ENCODE measurements around the gene C20orf202.
A peak's percentile ranks its signal among the peaks of the same experiment; 100 is the strongest.
"Not testable (repeated sequence)": the region's sequence is repeated elsewhere in the genome, so short reads cannot be mapped to it uniquely, and the experiment has no call there.

Gene C20orf202

DNA sequence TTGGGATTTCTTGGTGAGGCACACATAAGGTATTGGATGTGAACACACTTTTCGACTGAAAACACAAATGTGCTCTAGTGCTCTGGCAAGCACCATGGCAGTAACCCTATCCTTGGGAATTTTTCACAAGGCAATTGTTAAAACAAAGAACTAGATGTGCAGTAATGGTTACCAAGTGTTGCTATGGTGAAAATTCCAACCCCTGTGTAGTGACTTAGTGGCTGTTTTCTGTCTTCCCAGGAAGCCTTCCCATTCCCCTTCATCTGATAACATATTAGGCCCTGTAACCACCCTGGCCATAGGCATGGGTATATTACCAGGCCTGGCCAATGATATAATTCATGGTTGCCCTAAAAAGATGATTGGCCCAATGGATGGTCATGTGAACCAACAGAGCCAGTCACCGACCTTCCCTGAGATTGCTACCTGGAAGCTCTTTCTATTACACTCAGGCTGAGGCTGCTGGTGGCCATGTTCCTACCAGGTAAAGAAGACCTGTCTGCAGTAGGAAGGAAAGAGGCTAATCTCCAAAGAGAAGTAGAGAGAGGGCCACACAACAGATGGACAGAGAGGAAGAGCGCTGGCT is 4.1 kb downstream of the C20orf202 start:
- DNase-seq (ENCODE audit: low read depth in 1 of 2, low spot score in 1 of 2): no peak

DNA sequence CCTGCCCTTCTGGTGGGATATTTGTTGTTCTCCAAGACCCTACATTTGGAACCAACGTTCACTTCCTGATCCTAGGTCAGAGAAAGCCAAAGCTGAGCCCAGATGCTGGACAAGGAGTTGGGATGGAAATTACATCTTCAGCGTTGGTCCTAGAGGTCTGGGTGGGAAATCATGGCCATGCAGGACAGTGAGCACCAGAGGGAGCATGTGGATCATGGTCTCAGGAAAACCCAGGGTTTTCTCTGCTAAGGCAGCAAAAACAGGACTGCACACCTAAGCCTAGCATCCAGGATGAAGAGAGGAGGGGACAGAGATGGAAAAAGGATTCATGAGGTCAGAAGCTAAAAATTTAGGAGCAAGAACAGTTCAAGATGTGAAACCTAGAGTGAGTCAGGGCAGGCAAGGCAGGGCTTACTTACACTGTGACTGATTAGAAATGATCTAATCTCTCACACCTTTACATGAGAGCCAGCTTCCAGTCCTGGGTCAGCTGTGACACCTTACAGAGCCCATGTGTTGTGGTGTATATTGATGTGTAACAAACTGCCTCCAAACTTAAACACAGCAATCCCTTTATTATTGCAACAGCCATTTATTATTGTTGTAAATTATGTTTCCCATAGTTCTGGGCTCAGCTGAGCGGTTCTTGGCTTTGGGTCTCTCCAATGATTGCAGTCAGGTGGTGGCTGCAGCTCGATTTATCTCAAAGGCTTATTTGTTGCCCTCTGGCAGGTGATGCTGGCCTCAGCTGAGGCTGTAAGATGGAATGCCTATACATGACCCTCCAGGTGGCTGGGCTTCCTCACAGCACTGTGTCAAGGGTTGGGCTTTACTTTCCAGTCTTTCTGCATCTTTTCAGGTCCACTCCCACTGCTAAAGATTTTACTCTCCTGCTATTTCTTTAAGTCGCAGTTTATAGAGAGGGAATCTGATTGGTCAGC is 6.5 kb downstream of the C20orf202 start:
- no peak for DNase-seq (ENCODE audit: low read depth in 1 of 2, low spot score in 1 of 2)

DNA sequence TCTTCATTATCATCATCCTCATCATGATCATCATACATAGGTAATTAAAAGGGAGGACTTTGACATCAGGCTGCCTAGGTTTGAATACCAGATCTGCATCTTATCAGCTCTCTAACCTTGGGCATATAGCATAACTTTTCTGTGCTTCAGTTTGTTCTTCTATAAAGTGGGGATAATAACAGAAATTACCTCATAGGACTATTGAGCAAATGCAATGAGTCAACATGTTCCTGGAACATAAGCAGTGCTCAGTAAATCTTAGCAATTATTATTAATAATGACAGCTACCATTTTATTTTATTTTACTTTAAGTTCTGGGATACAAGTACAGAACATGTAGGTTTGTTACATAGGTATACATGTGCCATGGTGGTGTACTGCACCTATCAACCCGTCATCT is 7.2 kb downstream of the C20orf202 start:
- DNase-seq (ENCODE audit: low read depth in 1 of 2, low spot score in 1 of 2): no peak

DNA sequence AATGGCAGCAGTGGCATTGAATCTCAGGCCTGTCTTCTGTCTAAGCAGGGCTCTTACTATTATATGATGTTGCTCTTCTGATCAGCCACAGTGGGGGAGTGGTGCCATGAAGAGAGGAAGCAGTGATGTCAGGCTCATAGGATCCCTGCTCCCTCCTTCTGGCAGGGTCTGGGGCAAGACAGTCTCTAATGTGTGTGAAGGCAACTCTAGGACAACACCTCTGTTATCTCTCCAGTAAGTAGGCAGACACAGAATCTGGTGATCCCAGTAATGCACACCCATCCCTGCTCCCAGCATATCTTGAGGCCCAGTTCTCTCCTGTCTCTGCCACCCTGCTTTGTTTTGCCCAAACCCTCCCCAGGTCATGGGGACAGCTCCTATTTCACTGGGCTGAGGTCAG is 8.8 kb downstream of the C20orf202 start:
- DNase-seq (ENCODE audit: low read depth in 1 of 2, low spot score in 1 of 2): no peak

DNA sequence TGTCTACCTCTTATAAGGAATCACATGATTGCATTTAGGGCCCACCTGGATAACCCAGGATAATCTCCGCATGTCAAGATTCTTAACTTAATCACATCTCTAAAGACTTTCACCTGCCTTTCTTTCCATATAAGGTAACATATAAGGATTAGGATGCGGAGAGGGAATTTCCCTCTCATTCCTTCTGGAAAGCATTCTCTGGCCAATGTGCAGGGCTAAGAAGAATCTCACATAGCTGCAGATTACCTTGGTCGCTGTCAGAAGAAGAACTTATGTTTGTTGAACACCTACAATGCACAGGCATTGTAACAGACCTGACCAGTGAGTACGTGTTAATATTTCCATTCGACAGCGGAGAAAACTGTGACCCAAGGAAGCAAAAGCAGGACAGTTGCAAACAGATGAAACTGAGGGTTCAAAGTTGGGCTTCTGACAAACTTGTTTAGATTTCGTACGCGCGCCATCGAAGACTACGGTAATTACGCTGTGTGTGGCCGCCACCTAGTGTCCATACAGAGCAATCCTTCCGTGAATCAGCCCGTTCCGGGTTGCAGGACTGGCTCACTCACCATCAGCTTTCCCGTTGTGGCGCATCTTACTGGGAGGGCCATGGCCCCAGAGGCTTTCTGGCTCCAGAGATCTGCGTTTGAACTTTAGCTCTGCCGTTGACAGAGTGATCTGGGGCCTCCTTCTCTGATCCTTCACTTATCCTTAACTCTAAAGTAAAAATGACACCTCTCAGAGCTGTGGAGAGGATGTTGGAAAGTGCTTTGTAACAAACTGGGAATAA is 9.5 kb downstream of the C20orf202 start:
- DNase-seq (ENCODE audit: low read depth in 1 of 2, low spot score in 1 of 2): peak; percentile 38 to 41

DNA sequence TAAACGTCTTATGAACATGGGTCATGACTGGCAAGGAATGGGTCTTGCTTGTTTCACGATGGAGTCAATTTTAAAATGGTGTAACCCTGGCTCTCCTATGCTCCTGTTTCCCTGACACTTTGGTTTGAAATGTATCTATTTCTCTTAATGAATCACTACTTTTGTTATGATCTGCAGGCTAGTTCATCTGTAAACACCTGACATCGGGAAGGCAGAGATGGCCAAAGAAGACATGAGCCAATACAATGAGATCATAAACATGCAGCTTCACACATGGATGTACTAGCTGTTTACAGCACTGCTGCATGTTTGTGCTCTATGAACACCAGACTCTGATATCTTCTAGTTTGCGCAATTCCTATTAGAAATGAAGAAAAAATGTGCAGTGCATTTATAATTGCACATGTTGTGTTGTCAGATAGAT is 11.6 kb downstream of the C20orf202 start:
- DNase-seq (ENCODE audit: low read depth in 1 of 2, low spot score in 1 of 2): no peak

DNA sequence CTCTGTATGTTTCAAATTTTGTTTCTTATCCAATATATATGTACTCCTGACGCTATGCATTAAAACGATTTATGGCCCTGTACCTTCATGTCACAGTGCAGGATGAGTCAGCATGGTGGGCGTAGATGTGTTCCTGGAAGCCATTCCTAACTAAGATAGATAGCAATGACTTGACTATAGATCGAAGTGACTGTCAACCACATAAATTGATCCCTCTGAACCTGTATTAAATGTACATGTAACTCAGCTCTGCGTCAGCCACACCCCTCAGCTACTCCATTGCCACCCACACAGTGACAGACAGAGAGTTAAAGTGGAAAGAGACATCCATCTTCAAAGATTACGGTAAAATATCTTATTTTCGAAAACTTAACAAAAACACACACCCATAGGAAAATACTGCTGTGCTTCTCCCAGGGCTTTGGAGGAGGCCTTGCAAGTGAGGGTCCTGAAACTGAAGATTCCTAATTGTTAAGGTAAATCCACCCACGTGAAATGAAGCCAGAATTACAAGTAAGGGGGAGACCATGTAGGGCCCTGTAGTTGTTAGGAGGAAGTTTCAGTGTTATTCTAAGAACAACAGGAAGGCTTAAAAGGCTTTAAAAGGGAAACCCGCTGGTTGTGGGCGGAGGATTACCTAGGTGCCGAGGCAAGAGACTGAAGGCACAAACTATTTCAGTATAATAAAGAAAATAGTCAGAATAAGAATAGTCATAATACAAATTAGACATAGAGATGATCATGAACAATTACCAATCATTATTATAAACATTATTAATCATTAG is 12.3 kb downstream of the C20orf202 start:
- peak in 1 of 2 donors; percentile 25 for DNase-seq (ENCODE audit: low read depth in 1 of 2, low spot score in 1 of 2)

DNA sequence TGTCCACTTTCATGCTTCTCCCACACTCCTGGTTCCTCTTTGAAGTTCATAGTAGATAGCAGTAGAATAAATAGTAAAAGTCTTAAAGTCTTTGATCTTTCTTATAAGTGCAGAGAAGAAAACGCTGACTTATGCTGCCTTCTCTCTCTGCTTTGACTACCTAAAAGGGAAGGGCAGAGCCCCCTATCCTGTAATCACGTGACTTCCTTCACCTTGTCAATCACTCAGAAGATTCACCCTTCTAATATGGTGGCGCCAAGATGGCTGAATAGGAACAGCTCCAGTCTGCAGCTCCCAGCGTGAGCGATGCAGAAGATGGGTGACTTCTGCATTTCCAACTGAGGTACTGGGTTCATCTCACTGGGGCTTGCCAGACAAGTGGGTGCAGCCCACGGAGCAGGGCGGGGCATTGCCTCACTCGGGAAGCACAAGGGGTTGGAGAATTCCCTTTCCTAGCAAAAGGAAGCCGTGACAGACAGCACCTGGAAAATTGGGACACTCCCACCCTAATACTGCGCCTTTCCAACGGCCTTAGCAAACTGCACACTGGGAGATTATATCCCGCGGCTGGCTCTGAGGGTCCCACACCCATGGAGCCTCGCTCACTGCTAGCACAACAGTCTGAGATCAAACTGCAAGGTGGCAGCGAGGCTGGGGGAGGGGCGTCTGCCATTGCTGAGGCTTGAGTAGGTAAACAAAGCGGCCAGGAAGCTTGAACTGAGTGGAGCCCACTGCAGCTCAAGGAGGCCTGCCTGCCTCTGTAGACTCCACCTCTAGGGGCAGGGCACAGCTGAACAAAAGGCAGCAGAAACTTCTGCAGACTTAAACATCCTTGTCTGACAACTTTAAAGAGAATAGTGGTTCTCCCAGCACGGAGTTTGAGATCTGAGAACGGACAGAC is 13.5 kb downstream of the C20orf202 start:
- not testable (repeated sequence) for DNase-seq (ENCODE audit: low read depth in 1 of 2, low spot score in 1 of 2)

DNA sequence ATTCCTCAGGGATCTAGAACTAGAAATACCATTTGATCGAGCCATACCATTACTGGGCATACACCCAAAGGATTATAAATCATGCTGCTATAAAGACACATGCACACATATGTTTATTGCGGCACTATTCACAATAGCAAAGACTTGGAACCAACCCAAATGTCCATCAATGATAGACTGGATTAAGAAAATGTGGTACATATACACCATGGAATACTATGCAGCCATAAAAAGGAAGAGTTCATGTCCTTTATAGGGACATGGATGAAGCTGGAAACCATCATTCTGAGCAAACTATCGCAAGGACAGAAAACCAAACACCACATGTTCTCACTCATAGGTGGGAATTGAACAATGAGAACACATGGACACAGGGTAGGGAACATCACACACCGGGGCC is 19.5 kb downstream of the C20orf202 start:
- DNase-seq (ENCODE audit: low read depth in 1 of 2, low spot score in 1 of 2): not testable (repeated sequence)

DNA sequence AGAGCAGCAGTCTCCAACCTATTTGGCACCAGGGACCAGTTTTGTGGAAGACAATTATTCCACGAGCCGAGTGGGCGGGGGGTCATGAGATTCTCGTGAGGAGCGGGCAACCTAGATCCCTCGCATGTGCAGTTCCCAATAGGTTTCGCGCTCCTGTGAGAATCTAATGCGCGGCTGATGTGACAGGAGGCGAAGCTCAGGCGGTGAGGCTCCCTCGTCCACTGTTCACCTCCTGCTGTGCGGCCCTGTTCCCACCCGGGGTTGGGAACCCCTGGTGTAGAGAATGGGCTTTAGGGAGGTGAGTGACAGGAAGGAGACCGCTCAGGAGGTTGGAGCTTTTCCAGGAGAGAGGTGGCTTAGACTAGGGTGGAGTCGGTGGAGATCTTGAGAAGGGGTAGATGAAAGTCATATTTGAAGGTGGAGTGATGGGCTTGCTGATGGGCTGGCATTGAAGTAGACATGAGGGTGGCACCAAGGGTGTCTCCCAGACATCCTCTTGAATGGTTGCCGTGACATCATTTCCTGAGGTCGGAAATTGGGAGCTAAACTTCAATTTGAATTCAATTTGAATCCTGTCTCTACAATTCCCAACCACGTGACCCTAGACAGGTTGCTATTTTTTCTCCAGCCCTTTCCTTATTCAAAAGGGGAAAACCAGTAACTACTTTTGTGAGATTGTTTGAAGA is 21.1 kb downstream of the C20orf202 start:
- no peak for DNase-seq (ENCODE audit: low read depth in 1 of 2, low spot score in 1 of 2)

DNA sequence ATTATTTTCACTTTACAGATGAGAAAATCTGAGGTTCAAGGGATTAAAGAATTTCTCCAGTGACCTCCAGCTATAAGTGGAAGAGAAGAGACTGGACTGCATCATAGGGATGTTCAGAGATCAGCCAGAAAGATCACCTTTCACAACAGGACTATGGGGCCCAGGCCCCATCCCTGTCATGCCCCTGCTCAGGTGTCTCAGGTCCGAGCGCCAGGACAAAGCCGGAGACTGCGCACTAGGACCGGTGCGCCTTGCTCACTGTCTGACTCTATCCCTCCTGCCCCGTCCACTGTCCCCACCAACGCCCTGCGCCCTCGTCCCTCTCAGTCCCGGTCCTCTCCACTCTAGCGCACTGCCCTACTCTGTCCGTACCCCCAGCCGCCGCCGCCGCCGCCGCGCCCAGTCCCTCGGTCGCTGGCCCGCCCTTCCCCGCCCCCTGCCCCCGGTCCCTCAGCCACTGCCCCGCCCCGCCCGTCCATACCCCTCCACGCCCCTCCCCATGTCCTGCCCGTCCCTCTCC is 22.1 kb downstream of the C20orf202 start:
- no peak for DNase-seq (ENCODE audit: low read depth in 1 of 2, low spot score in 1 of 2)

DNA sequence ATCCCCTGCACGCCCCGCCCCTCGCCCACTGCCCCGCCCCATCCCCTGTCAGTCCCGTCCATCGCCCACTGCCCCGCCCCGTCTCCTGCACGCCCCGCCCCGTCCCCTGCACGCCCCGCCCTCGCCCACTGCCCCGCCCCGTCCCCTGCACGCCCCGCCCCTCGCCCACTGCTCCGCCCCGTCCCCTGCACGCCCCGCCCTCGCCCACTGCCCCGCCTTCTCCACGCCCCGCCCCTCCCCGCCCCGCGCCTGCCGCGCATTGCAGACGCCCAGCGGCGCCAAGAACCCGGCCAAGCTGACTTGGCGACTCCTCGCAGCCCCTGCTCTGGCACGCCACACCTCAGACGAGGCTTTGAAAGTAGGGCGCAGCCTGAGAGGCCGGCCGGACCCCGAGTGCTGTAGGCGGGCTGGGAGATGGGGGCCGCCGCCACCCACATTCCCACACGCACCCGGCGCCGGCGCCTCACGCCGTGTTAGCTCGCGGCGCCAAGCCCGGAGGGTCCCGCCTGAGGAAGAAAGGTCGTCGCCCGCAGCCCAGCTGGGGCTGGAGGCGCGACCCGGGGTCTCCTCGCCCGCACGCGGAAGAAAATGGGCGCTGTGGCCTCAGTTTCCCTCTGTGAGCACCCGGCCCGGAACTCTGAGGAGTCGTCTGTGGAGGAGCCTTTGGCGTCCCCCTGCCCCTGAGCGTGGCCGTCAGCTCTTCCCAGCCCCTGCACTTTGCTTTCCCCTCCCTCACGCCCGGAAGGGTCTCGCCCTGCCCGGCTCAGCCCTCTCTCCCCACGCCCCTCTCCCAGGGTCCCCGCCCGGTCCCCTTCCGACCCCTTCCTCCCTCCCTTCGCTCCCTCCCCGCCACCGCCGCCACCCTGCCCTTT is 22.8 kb downstream of the C20orf202 start, which contains the start of gene RAD21L1:
RAD21L1 (plus strand) TSS at position 262 of the 872 bp plus-strand sequence. CDS start 2,410 bp downstream, outside the sequence.
- peak; percentile 68 to 77 for DNase-seq (ENCODE audit: low read depth in 1 of 2, low spot score in 1 of 2)

DNA sequence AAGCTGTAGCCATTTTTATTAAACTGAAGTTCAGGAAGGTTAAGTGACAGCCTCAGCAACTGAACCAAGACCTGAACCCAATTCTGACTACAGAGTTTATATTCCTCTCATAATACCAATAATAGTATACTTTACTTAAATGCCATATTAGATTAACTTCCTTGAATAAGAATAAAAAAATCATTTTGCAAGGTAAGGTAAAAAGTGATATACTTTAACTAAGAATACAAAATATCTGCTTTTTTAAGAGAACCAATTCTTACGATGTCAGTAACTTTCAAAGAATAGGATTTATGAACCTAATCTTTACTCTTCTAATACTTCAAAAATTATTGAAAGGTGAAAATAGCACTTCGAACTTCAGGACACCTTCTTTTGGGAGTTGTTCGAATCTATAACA is 26.3 kb downstream of the C20orf202 start:
- no peak for DNase-seq (ENCODE audit: low read depth in 1 of 2, low spot score in 1 of 2)

DNA sequence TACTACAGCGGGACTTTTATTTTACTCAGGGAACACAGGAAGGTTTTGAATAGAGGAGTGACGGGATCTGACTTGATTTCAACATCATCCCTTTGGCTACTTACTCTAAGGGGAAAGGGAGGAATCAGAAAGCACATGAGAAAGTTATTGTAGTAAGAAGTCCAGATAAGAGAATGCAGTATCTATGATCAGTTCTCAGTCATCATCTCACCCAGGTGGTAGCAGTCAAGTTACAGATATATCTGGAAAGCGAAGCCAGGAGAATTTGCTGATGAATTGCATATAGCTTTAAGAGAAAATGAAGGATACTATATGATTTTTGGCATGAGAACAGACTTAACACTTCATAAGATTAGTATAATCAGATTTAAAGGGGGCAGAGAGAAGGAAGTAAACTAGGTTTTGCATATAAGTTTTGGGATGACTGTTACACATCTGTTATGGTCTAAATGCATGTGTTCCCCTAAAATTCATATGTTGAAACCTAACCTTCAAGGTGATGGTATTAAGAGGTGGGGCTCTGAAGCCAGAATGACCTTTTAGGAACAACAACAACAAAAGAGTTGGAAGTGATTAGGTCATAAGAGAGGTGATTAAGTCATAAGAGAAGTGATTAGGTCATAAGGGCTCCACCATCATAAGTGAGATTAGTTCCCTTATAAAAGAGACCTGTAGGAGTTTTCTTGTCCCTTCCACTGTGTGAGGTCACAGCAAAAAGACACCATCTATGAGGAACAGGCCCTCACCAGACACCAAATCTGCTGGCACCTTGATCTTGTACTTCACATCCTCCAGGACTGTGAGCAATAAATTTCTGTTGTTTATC is 29.2 kb downstream of the C20orf202 start:
- no peak for DNase-seq (ENCODE audit: low read depth in 1 of 2, low spot score in 1 of 2)

DNA sequence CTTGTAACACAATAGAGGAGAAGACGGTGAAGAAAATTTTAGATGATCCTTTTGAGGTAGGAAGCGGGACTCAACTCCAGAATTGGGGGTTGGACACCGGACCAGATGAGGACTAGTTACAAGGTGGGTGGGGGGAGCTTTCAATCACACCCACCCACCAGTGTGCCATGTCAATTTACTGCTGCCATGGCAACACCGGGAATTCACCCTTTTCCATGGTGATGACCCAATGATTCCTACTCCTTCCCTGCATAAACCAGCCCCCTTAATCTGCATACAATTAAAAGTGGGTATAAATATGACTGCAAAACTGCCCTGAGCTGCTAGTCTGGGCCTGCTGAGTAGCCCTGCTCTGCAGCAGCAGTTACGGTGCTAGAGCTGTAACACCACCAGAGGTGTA is 37.3 kb downstream of the C20orf202 start:
- no peak for DNase-seq (ENCODE audit: low read depth in 1 of 2, low spot score in 1 of 2)

DNA sequence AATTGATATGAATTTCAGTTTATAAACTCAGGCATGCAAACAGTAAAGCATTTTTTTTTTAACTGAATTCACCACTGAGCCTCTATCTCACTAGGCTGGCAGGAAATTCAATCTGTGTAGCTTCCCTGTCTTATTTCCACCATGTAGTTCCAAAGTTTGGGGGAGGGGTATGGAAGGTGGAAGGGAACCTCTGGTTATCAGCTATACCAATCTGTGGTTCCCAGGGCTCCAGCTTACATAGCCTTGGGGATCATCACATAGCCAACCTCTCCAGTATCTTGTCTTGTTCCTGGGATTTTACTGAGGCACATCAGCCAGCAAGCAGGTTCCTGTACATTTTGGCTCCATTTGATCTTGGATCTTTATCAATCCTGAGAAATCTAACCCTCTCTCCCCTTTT is 38.2 kb downstream of the C20orf202 start:
- DNase-seq (ENCODE audit: low read depth in 1 of 2, low spot score in 1 of 2): no peak

DNA sequence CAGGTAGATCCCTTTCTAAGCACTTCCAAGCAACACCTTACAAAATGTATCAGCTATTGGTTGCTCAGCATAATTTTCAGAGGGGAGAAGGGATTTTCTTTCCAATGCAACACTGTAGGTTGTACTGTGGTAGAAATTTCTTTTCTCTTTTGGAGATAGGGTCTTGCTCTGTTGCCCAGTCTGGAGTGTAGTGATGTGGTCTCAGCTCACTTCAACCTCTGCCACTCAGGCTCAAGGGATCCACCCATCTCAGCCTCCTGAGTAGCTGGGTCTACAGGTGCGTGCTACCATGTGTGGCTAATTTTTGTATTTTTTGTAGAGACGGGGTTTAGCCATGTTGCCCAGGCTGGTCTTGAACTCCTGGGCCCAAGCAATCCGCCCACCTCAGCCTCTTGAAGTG is 38.8 kb downstream of the C20orf202 start:
- DNase-seq (ENCODE audit: low read depth in 1 of 2, low spot score in 1 of 2): no peak
